Right lobe of liver (tissue), 4 donors: Measurements from ENCODE around the gene ANO4.

Source experiments
- POLR2A ChIP-seq: fragments of 450-650 bp; IDR thresholded peaks from one replicate; pipeline ENCODE4 v1.6.1; 2017; ENCODE audit warnings: antibody characterized with exemption, mild to moderate bottlenecking
- TF ChIP-seq, protein P1 (sequence below), 4 donors: fragments of 200-600 bp in 3 of 4; fragments of 450-650 bp in 1 of 4; IDR thresholded peaks; one replicate each; pipeline versions ENCODE4 v1.5.1 to v1.8.0; 2016 to 2022; ENCODE audit warnings: antibody characterized with exemption in 4 of 4, mild to moderate bottlenecking in 2 of 4
- donor health status: DM: no; HTN: no; CAD: no.
- donor health status: DM: no; HTN: no; CAD: no.
- donor health status: DM: no; HTN: yes; CAD: no.

DNA sequence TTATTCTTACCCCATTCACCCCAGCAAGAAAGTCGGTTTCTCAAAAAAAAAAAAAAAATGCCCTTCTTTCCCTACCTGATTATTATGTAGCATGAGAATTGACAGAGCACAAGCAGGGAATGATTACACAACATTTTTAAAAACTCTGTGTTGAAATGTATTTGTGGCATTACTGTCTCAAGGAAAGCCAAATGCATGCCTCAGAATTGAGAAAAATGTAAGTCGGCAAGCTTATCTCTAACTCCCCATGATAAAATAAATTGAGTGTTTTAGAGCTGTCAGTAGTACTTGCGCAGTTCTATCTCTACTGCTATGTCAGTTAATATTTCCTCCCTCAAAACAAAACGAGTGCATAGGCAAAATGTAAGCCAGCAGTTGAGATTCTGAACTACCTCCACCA is 25.7 kb downstream of the ANO4 start:
- TF ChIP-seq POLR2A = no peak
- TF ChIP-seq, protein P1, sequence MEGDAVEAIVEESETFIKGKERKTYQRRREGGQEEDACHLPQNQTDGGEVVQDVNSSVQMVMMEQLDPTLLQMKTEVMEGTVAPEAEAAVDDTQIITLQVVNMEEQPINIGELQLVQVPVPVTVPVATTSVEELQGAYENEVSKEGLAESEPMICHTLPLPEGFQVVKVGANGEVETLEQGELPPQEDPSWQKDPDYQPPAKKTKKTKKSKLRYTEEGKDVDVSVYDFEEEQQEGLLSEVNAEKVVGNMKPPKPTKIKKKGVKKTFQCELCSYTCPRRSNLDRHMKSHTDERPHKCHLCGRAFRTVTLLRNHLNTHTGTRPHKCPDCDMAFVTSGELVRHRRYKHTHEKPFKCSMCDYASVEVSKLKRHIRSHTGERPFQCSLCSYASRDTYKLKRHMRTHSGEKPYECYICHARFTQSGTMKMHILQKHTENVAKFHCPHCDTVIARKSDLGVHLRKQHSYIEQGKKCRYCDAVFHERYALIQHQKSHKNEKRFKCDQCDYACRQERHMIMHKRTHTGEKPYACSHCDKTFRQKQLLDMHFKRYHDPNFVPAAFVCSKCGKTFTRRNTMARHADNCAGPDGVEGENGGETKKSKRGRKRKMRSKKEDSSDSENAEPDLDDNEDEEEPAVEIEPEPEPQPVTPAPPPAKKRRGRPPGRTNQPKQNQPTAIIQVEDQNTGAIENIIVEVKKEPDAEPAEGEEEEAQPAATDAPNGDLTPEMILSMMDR (IDR thresholded peaks at IDR 0.05) = no peak
